HCT116 (cell line): Measurements from ENCODE around the gene CEP43. TPM values are rescaled to one million over a fixed set of nuclear protein-coding genes. Genes with fewer than 3 reads are reported as not detected.

Experiments used
- ATAC-seq: fragments of 200-7000 bp; cut with Tn5 transposase; 2 replicates; pipeline ENCODE4 v1.9.1; 2020; ENCODE audit warnings: mild to moderate bottlenecking, moderate library complexity
- BruUV-seq: library from RNA; stranded (reverse); fragments of 400-500 nt; replicated peaks from 2 replicates; lab custom pipeline; 2021; lab: Mats Ljungman, UMichigan
- CTCF ChIA-PET: fragments of 300-600 bp; sonication (Branson Sonifier 250); formaldehyde crosslinking; loops from one replicate; lab custom pipeline; 2021; ENCODE audit warnings: antibody characterized with exemption; lab: Charles Lee
- POLR2A ChIA-PET: fragments of 300-600, 350-600 bp; sonication (Branson Sonifier 250); formaldehyde crosslinking; loops from one replicate; lab custom pipeline; 2021; ENCODE audit warnings: antibody characterized with exemption; lab: Charles Lee
- RAD21 ChIA-PET, 2 experiments: fragments of 300-600 bp; sonication (Branson Sonifier 250); formaldehyde crosslinking; loops; one replicate each; lab custom pipeline; 2023; ENCODE audit warnings: low total read pairs in 2 of 2; ENCODE audit not compliant: uncharacterized antibody in 2 of 2, unreplicated experiment in 2 of 2, low non-redundant PET in 1 of 2; lab: Charles Lee
- DNase-seq: peaks from one replicate; pipeline ENCODE4 v3.0.0-alpha.2; 2010; ENCODE audit warnings: low read depth, low spot score
- H2AFZ ChIP-seq: fragments of 200-600 bp; shearing (Covaris generic), sonication (generic); 2 replicates; pipeline ENCODE4 v1.6.1; 2017; ENCODE audit warnings: low read depth, mixed run types, mixed read lengths, antibody characterized with exemption, low read length; ENCODE audit not compliant: poor library complexity, severe bottlenecking
- H3K27ac ChIP-seq: 2 replicates; pipeline ENCODE4 v1.5.1; 2012; ENCODE audit warnings: low read depth, low read length
- H3K27me3 ChIP-seq: fragments of 200-600 bp; sonication (generic); 2 replicates; pipeline ENCODE4 v1.6.1; 2016; ENCODE audit warnings: mixed run types, low read length, mixed read lengths; ENCODE audit not compliant: insufficient read depth
- H3K36me3 ChIP-seq, 2 experiments: fragments of 200-500 bp in 1 of 2; fragments of 200-600 bp in 1 of 2; sonication (Bioruptor generic) in 1 of 2; sonication (generic) in 1 of 2; 2 replicates each; pipeline versions ENCODE4 v1.5.1 to v1.6.1; 2014 to 2016; ENCODE audit warnings: low read length in 2 of 2, inconsistent platforms in 1 of 2, mixed read lengths in 1 of 2, mixed run types in 1 of 2; ENCODE audit not compliant: insufficient read depth in 2 of 2, control insufficient read depth in 1 of 2
- H3K4me1 ChIP-seq, 2 experiments: fragments of 200-600 bp in 1 of 2; sonication (generic) in 1 of 2; 2 replicates each; pipeline versions ENCODE4 v1.5.1 to v1.6.1; 2012 to 2017; ENCODE audit warnings: low read length in 2 of 2, inconsistent platforms in 1 of 2, mild to moderate bottlenecking in 1 of 2, mixed read lengths in 1 of 2, mixed run types in 1 of 2, moderate library complexity in 1 of 2; ENCODE audit not compliant: insufficient read depth in 2 of 2, control insufficient read depth in 1 of 2
- H3K4me2 ChIP-seq: fragments of 200-600 bp; sonication (generic); 2 replicates; pipeline ENCODE4 v1.6.1; 2017; ENCODE audit warnings: mixed run types, low read length, mixed read lengths
- H3K4me3 ChIP-seq, 2 experiments: fragments of 200-600 bp in 1 of 2; sonication (generic) in 1 of 2; replicated peaks in 1 of 2; 2 replicates each; pipeline ENCODE4 v1.5.1; 2011 to 2016; ENCODE audit warnings: low read length in 2 of 2, control low read depth in 1 of 2, low read depth in 1 of 2, mild to moderate bottlenecking in 1 of 2, mixed read lengths in 1 of 2, mixed run types in 1 of 2
- H3K79me2 ChIP-seq: fragments of 200-600 bp; sonication (generic); 2 replicates; pipeline ENCODE4 v1.6.1; 2017; ENCODE audit warnings: mild to moderate bottlenecking, mixed run types, low read length, moderate library complexity, mixed read lengths; ENCODE audit not compliant: insufficient read depth
- H3K9ac ChIP-seq: fragments of 200-600 bp; sonication (generic); 2 replicates; pipeline ENCODE4 v1.6.1; 2016; ENCODE audit warnings: low read length, mixed read lengths
- H3K9me2 ChIP-seq: fragments of 200-600 bp; sonication (generic), shearing (Covaris generic); 2 replicates; pipeline ENCODE4 v1.6.1; 2017; ENCODE audit warnings: mixed run types, mild to moderate bottlenecking, moderate library complexity; ENCODE audit not compliant: insufficient read depth
- H3K9me3 ChIP-seq, 2 experiments: fragments of 200-500 bp in 1 of 2; fragments of 200-600 bp in 1 of 2; sonication (Bioruptor generic) in 1 of 2; sonication (generic) in 1 of 2; 2 replicates each; pipeline ENCODE4 v1.6.1; 2014 to 2017; ENCODE audit warnings: low read length in 2 of 2, mixed read lengths in 2 of 2, inconsistent platforms in 1 of 2, low read depth in 1 of 2, mild to moderate bottlenecking in 1 of 2, mixed run types in 1 of 2, moderate library complexity in 1 of 2; ENCODE audit not compliant: control insufficient read depth in 1 of 2, insufficient read depth in 1 of 2
- H4K20me1 ChIP-seq: fragments of 200-600 bp; sonication (generic), shearing (Covaris generic); 2 replicates; pipeline ENCODE4 v1.6.1; 2017; ENCODE audit warnings: mixed run types, mild to moderate bottlenecking, moderate library complexity; ENCODE audit not compliant: insufficient read depth
- ATF3 ChIP-seq: IDR thresholded peaks from 2 replicates; pipeline ENCODE4 v1.6.1; 2012
- CTCF ChIP-seq, 3 experiments: fragments of 200-600 bp in 1 of 3; sonication (generic) in 1 of 3; IDR thresholded peaks in 2 of 3; conservative IDR thresholded peaks in 1 of 3; 2 replicates each; pipeline ENCODE4 v1.5.1; 2012 to 2017; ENCODE audit warnings: low read depth in 2 of 3, low read length in 2 of 3, antibody characterized with exemption in 1 of 3, borderline replicate concordance in 1 of 3, control low read depth in 1 of 3, mild to moderate bottlenecking in 1 of 3, mixed read lengths in 1 of 3, mixed run types in 1 of 3, moderate library complexity in 1 of 3; ENCODE audit not compliant: insufficient read depth in 1 of 3
- EGR1 ChIP-seq: IDR thresholded peaks from 2 replicates; pipeline ENCODE4 v1.6.1; 2012; ENCODE audit warnings: low read depth
- EZH2 ChIP-seq: fragments of 200-600 bp; sonication (generic); IDR thresholded peaks from 2 replicates; pipeline ENCODE4 v1.6.1; 2017; ENCODE audit warnings: antibody characterized with exemption, mixed run types
- MAX ChIP-seq: IDR thresholded peaks from 2 replicates; pipeline ENCODE4 v1.6.1; 2012
- POLR2A ChIP-seq: IDR thresholded peaks from 2 replicates; pipeline ENCODE4 v1.7.0; 2011; ENCODE audit warnings: borderline replicate concordance; ENCODE audit not compliant: insufficient read depth, insufficient read length; ENCODE audit errors: extremely low read depth
- RAD21 ChIP-seq: IDR thresholded peaks from 2 replicates; pipeline ENCODE4 v1.6.1; 2012; ENCODE audit warnings: low read depth, mild to moderate bottlenecking
- REST ChIP-seq: IDR thresholded peaks from 2 replicates; pipeline ENCODE4 v1.6.1; 2012; ENCODE audit warnings: low read depth
- SP1 ChIP-seq: IDR thresholded peaks from 2 replicates; pipeline ENCODE4 v1.6.1; 2012; ENCODE audit warnings: low read depth
- SRF ChIP-seq: IDR thresholded peaks from 2 replicates; pipeline ENCODE4 v1.6.1; 2012; ENCODE audit warnings: low read depth
- TCF7L2 ChIP-seq: IDR thresholded peaks from 2 replicates; pipeline ENCODE4 v1.7.0; 2011; ENCODE audit warnings: borderline replicate concordance, inconsistent platforms; ENCODE audit not compliant: insufficient read depth, insufficient read length; ENCODE audit errors: extremely low read depth
- YY1 ChIP-seq: IDR thresholded peaks from 2 replicates; pipeline ENCODE4 v1.6.1; 2011; ENCODE audit warnings: low read length, low read depth, moderate library complexity, mild to moderate bottlenecking; ENCODE audit not compliant: insufficient replicate concordance; ENCODE audit errors: extremely low read depth
- ZNF274 ChIP-seq: fragments of 200-500 bp; sonication (Bioruptor generic); IDR thresholded peaks from 2 replicates; pipeline ENCODE4 v1.6.1; 2014; ENCODE audit warnings: mild to moderate bottlenecking, low read depth, low read length, inconsistent platforms
- intact Hi-C: fragments of 100-400 bp; cut with micrococcal nuclease; formaldehyde crosslinking; loops from 2 replicates; pipeline ENCODE4 v1.10.0; 2022
- total RNA-seq: library from RNA; stranded (reverse); gene quantifications from one replicate; pipeline ENCODE4 v1.2.1, GENCODE V29; 2021; ENCODE audit not compliant: unreplicated experiment

Gene CEP43
- total RNA-seq, 1 experiment from 2014 or later, result 15.8 TPM

GRCh38 chr6:167044696-167045095, 45.5 kb downstream of the CEP43 start:
- Histone ChIP-seq H2AFZ (no peak overlapping the region), H3K9ac (no peak overlapping the region), H3K4me1 (no peaks in the 10 kb centered on the region), H3K79me2 (no peaks in the 10 kb centered on the region), H3K27ac (no peak overlapping the region), H3K4me2 (no peak overlapping the region), H3K27me3 (no peaks in the 10 kb centered on the region), H3K9me2 (no peaks in the 10 kb centered on the region), H3K4me3 (no peak overlapping the region), H3K36me3 (peaks cover 10 to 15% of the 10 kb centered on the region in 2 experiments; a peak in 3 of 4 replicates), H4K20me1 (no peaks in the 10 kb centered on the region), H3K9me3 (no peaks in the 10 kb centered on the region)
- ATAC-seq (peak; percentile 64), DNase-seq (no peak)
- BruUV-seq, result no TSS peak
- intact Hi-C loops, result no loop called here
- ChIA-PET CTCF (no interaction called here), POLR2A (no interaction called here), RAD21 (no interaction called here)
- TF ChIP-seq REST (no peak), RAD21 (no peak), SP1 (no peak)

- RAD21 ChIA-PET, result no interaction called here
- Histone ChIP-seq H3K4me1 (no peaks in the 10 kb centered on the region), H3K27ac (no peak overlapping the region), H3K9me2 (no peaks in the 10 kb centered on the region), H3K9ac (no peak overlapping the region), H3K4me2 (no peak overlapping the region), H3K4me3 (no peak overlapping the region), H3K36me3 (peaks cover under 1 to 5% of the 10 kb centered on the region in 2 experiments; a peak in 3 of 4 replicates), H3K27me3 (no peaks in the 10 kb centered on the region), H4K20me1 (no peaks in the 10 kb centered on the region), H3K79me2 (no peaks in the 10 kb centered on the region), H3K9me3 (no peaks in the 10 kb centered on the region), H2AFZ (no peak overlapping the region)
- ATAC-seq (peak; percentile 70), DNase-seq (no peak)
- BruUV-seq, result no TSS peak
- CTCF ChIA-PET, result interaction anchor here (1.0 kb wide), 1 partner anchor 271 kb away, joined by 4 read pairs; no protein-coding TSS in a partner anchor
- intact Hi-C loops, result no loop called here
- POLR2A ChIA-PET, result no interaction called here
- TF ChIP-seq SRF (no peak), EZH2 (no peak), RAD21 (peak; percentile 40), EGR1 (no peak), ZNF274 (no peak), CTCF (IDR thresholded peaks at IDR 0.05 in 2 of 3, conservative IDR thresholded peaks at IDR 0.05 in 1 of 3; ENCODE audit: borderline replicate concordance in 1 of 3, insufficient read depth in 1 of 3, low read depth in 2 of 3, low read length in 2 of 3) (peak in 2 of 3 experiments; percentile 34 to 51; a peak in 4 of 6 replicates), YY1 (no peak), MAX (no peak), SP1 (no peak), TCF7L2 (no peak), ATF3 (no peak), POLR2A (no peak)
Observed at GRCh38 chr6:167045828-167046580, 46.8 kb downstream of the CEP43 start.
